GM18867 (cell line): ENCODE data around the gene MYL9.
A peak's percentile ranks its signal among the peaks of the same experiment; 100 is the strongest.
"Not testable (repeated sequence)": the region's sequence is repeated elsewhere in the genome, so short reads cannot be mapped to it uniquely, and the experiment has no call there.

ENCODE experiments used
- ATAC-seq: cut with Tn5 transposase; IDR thresholded peaks from one replicate; pipeline ENCODE4 v1.9.1; 2021; ENCODE audit warnings: mild to moderate bottlenecking, moderate library complexity; ENCODE audit not compliant: unreplicated experiment

Gene MYL9

GRCh38 chr20:36548704-36549627 is 7.6 kb downstream of the MYL9 start:
- no peak for ATAC-seq

GRCh38 chr20:36549628-36549941 is 8.3 kb downstream of the MYL9 start:
- ATAC-seq: no peak

DNA sequence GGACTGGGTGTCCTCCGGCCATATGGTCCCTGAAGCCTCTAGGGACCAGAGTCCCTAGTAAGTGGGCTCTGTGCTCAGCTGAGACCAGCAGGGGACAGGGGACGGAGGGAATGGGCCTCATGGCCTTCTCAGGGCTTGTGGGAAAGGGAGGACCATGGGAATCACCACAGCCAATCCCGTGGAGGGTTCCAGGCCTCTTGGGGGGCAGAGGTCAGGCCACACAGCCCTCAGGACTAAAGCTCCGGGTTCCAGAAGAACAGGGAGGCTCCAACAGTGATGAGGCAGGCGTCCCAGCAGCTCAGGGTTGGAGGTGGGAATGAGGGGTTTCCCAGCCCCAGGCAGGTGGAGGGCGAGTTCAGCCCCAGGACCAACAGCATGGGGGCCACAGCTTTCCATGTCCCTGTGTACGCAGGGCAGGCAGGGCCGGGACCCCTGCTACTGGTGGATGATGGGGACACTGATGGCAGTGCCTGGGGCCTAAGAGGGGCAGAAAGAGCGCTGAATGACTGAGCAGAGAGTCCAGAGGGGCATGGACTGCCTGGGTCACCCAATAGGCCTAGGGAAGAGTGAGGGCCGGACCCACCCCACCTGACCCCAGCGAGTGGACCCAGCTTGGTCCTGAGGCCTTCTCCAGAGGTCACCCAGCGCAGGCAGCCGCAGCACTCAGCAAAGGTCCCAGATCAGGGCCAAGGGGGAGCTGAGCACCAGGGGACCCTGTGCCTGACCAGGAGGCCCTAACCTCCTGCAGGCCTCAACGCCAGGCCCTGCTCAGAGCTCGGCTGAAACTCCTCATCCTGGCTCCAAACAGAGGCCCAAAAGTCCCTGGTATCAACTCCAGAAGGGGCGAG is 8.8 kb downstream of the MYL9 start:
- ATAC-seq: no peak

DNA sequence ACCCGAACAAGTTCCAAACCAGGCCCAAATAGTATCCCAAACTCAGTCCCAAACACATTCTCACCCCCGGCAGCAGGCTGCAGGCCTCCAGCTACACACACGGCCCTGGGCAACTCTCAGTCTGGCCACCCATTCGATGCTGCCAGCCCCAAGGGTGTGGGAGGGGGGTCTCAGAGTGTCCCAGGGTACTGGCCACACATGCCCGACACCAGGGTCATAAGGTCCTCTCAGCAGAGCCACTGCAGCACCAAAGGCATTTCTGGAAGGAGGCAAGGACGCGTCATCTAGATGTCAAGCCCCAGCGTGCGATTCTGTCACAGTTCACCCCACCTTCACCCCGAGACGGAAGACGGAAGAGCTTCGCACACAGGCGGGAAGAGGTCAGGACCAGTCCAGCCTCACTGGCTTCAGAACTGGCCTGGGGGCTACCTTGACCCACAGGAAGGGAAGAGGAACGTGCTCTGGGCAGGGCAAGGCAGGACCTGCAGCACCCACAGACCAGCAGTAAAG is 9.5 kb downstream of the MYL9 start:
- ATAC-seq: no peak

GRCh38 chr20:36555248-36555647 is 13.9 kb downstream of the MYL9 start:
- ATAC-seq: no peak

- no peak for ATAC-seq
Observed at GRCh38 chr20:36562724-36563123, 21.4 kb downstream of the MYL9 start.

DNA sequence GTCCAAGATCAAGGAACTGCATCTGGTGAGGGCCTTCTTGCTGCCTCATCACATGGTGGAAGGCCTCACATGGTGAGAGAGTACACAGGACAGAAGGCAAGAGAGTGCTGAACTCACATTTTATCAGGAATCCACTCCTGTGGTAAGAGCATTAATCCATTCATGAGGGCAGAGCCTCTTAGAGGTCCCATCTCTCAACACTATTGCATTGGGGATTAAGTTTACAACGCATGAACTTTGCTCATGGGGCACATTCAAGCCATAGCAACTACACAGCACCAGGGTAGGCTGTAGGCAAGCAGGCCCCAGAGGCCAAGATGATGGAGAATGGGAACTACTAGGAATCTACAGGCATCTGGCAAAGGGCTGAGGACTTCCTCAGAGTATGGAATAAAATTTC is 22.1 kb downstream of the MYL9 start:
- ATAC-seq: no peak

DNA sequence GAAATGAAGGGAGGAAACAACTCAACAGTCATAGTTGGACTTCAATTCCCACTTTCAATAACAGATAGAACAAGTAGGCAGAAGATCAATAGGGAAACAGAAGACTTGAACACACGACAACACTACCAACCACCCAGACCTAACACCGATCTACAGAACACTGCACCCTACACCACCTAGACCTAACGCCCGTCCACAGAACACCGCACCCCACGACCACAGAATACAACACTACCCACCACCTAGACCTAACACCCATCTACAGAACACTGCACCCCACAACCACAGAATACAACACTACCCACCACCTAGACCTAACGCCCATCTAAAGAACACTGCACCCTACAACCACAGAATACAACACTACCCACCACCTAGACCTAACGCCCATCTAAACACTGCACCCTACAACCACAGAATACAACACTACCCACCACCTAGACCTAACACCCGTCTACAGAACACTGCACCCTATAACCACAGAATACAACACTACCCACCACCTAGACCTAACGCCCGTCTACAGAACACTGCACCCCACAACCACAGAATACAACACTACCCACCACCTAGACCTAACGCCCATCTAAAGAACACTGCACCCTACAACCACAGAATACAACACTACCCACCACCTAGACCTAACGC is 22.9 kb downstream of the MYL9 start:
- not testable (repeated sequence) for ATAC-seq

GRCh38 chr20:36564726-36565121 is 23.4 kb downstream of the MYL9 start:
- ATAC-seq: not testable (repeated sequence)

DNA sequence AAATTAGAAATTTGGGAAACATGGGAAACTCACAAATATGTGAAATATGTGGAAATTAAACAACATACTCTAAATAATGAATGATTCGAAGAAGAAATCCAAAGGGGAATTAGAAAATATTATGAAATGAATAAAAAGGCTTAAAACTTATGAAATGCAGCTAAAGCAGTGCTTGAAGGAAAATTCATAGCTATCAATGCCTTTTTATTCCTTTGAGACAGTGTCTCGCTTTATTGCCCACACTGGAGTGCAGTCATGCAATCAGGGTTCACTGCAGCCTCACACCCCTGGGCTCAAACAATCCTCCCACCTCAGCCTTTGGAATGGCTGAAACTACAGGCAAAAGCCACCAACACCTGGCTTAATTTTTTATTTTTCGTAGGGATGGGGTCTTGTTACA is 24.2 kb downstream of the MYL9 start:
- no peak for ATAC-seq

- ATAC-seq: no peak
Observed at GRCh38 chr20:36569847-36570429, 28.6 kb downstream of the MYL9 start.

DNA sequence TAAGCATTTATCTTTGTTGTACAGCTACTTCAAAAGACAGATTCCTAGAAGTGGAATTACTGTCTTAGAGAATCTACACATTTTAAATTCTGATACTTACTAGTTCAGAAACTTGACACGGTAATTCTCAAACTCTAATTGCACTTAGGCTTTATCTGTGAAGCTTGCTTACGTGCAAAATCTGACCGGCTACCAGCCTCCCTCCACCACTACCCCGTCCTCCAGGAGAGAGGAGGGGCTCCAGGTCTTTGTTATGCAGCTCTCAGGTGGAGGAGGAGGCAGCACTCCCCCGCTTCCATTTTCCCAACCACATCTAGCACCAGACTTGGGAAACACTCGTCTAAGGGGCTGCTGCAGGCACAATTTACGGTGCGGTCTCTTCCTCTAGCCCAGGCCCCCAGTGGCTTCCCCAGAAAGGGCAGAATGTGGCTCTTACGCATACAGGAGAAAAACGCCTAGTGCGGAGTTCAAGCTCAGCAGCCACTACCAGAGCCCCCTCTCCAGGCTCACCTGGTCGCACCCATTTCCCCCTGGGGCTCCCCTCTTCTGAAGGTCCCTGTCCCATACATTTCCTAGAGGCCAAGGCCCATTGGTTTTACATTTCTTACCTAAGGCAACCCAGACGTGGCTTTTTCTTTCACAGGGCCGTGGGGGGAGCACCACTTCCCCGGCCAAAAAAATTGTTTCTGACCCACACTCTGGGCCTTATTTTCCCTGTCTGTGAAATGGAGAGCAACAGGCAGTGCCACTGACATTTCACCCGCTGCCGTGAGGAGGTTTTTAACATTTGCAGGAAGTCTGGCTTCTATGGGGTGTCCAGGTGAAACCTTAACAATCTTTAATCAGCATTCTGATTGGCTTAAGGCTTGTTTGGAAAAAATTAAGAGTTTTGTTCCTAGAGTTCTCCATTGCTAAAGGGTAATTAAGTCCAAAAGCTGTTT is 30.5 kb downstream of the MYL9 start:
- ATAC-seq: no peak

GRCh38 chr20:36572701-36573102 is 31.4 kb downstream of the MYL9 start:
- ATAC-seq: peak; percentile 17

- ATAC-seq: peak; percentile 75
Observed at GRCh38 chr20:36573103-36573797, 31.9 kb downstream of the MYL9 start, which contains the start of gene TGIF2. Gene TGIF2 (plus strand): TSS chr20:36573597. CDS start chr20:36578775, 5,178 bp downstream.

- ATAC-seq: no peak
Observed at GRCh38 chr20:36573798-36574365, 32.6 kb downstream of the MYL9 start.

DNA sequence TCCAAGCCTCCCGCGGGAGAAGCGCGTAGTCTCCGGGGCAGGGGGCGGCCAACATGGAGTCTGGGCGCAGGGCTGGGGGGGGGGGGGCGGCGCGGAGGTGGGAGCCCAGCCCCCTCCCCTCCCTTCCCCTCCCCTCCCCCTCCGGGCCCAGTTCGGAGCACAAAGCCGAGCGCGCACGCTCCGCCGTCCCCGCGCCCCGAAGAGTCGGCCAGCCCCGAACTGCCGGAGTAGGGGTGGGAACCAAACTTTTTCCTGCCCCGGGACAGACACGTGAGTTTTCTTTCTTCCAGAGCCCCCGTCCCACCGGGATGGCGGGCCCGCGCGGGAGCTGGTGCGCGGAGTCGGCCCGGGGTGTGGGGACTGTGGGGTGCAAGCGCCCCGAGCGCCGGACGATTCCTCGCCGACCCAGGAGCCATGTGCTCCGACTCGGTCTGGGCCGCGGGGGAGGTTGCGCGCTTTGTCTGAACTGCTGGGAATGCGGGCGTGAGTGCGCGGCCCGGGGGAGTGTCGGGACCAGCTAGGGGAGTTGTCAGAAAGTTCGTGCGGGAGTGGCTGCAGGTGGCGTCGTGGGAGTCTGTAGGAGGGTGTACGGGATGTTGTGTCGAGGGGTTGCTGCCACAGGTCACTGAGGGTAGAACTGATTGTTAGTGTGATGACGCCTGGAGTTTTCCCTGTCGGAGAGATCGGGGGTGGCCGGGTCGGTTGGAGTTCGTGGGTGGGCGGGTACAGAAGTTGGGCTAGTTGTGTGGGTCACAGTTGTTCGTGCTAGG is 33.2 kb downstream of the MYL9 start:
- ATAC-seq: no peak

DNA sequence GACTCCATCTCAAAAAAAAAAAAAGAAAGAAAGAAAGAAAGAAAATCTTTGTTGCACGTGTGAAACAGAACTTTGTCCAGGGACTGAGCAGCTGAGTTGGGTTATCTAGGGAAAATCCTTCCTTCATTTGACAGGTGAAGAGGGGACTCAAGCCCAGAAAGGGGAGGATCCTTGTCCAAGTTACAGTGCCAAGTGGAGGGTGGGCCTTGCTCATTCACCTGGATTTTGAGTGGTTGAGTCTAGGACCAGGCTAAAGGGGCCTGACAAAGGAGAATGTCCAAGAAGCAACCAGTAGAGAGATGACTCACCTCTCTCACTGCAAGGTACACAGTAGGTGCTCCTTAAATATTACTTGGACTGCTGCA is 34.7 kb downstream of the MYL9 start:
- ATAC-seq: no peak
